ENCODE results near the gene RASAL2. TPM values are rescaled to one million over a fixed set of nuclear protein-coding genes. Genes with fewer than 3 reads are reported as not detected.

The RASAL2 gene
- total and polyA plus RNA-seq, 2 donors (not counting 1 experiment from before 2014, with no cell fraction given), result 0.12 TPM; not detected in 1

DNA sequence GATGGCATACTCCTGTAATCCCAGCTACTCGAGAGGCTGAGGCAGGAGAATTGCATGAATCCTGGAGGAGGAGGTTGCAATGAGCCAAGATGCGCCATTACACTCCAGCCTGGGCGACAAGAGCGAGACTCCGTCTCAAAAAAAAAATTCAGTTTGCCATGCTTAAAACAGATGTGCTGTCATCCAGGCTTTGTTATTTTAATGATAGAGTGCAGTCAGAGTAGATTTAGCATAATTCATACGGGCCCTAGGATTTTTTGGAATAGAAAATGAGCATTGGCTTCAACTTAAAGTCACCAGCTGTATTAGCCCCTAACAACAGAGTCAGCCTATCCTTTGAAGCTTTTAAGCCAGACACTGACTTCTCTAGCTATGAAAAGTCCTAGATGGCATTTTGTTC is 124.6 kb downstream of the RASAL2 start:
- H3K79me2 ChIP-seq (ENCODE audit: control insufficient read depth, insufficient read depth, low read length), result no peaks in the 10 kb centered on the region
- intact Hi-C loops (cut with micrococcal nuclease), result no loop called here
- 94% methylated on average over 5 of the region's 6 CpGs for WGBS (ENCODE audit: insufficient coverage)

DNA sequence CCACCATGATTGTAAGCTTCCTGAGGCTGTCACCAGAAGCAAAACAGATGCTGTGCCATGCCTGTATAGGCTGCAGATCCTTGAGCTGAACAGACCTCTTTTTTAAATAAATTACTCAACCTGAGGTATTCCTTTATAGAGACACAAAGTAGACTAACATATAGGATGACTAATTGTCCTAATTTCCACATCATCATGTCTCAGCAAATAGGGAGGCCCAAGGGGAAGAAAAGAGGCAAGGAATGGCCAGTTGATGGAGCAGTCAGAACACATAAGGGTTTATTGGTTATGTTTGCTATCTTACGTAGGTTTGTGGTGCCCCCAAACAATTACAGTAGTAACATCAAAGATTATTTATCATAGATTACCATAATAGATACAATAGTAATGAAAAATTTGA is 126.2 kb downstream of the RASAL2 start:
- no peak for DNase-seq
- peaks cover 5% of the 10 kb centered on the region for H3K27me3 Mint-ChIP-seq
- no peaks in the 10 kb centered on the region for H3K79me2 ChIP-seq (ENCODE audit: control insufficient read depth, insufficient read depth, low read length)
- H2AFZ ChIP-seq (ENCODE audit: insufficient read depth, low read depth, low read length, poor library complexity, severe bottlenecking), result no peak overlapping the region
- intact Hi-C loops (cut with micrococcal nuclease), result no loop called here
- H3K9me3 Mint-ChIP-seq (ENCODE audit: insufficient read depth), result no peaks in the 10 kb centered on the region
- H3K4me2 ChIP-seq (replicated peaks; ENCODE audit: low read depth, low read length, poor library complexity, severe bottlenecking), result no peak overlapping the region
- no peaks in the 10 kb centered on the region for H3K9me3 ChIP-seq (ENCODE audit: control extremely low read depth in 1 of 3, control insufficient read depth in 2 of 3, insufficient read depth in 1 of 3, low read length in 2 of 3)
- H3K36me3 ChIP-seq (replicated peaks in 1 of 2; ENCODE audit: control extremely low read depth in 1 of 2, control insufficient read depth in 1 of 2, extremely low read depth in 1 of 2, insufficient read depth in 2 of 2, low read length in 1 of 2), result no peaks in the 10 kb centered on the region
- H4K20me1 ChIP-seq (ENCODE audit: control insufficient read depth, insufficient read depth, low read length, poor library complexity, severe bottlenecking), result no peaks in the 10 kb centered on the region
- no peaks in the 10 kb centered on the region for H3K4me1 ChIP-seq (ENCODE audit: control insufficient read depth in 2 of 2, insufficient read depth in 2 of 2, low read length in 2 of 2)
- H3K4me1 Mint-ChIP-seq, result no peaks in the 10 kb centered on the region
- TF ChIP-seq EZH2 (IDR thresholded peaks at IDR 0.05; ENCODE audit: borderline replicate concordance, insufficient read depth, low read depth, low read length, poor library complexity, severe bottlenecking), result no peak
- TF ChIP-seq, protein P1, sequence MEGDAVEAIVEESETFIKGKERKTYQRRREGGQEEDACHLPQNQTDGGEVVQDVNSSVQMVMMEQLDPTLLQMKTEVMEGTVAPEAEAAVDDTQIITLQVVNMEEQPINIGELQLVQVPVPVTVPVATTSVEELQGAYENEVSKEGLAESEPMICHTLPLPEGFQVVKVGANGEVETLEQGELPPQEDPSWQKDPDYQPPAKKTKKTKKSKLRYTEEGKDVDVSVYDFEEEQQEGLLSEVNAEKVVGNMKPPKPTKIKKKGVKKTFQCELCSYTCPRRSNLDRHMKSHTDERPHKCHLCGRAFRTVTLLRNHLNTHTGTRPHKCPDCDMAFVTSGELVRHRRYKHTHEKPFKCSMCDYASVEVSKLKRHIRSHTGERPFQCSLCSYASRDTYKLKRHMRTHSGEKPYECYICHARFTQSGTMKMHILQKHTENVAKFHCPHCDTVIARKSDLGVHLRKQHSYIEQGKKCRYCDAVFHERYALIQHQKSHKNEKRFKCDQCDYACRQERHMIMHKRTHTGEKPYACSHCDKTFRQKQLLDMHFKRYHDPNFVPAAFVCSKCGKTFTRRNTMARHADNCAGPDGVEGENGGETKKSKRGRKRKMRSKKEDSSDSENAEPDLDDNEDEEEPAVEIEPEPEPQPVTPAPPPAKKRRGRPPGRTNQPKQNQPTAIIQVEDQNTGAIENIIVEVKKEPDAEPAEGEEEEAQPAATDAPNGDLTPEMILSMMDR (IDR thresholded peaks at IDR 0.05), result no peak
- CTCF ChIA-PET, result no interaction called here
- no peak overlapping the region for H3K27ac Mint-ChIP-seq
- no peaks in the 10 kb centered on the region for H3K27me3 ChIP-seq (replicated peaks in 1 of 4; ENCODE audit: control extremely low read depth in 1 of 4, control insufficient read depth in 3 of 4, insufficient read depth in 4 of 4, low read length in 3 of 4)
- ATAC-seq (ENCODE audit: low read depth), result no peak
- no peak overlapping the region for H3K4me3 ChIP-seq (ENCODE audit: control extremely low read depth in 1 of 5, extremely low read depth in 1 of 5, insufficient read depth in 1 of 5, low read depth in 2 of 5, low read length in 4 of 5)
- POLR2A ChIA-PET, result no interaction called here
- H3K9ac ChIP-seq (ENCODE audit: low read length), result no peak overlapping the region
- no peak overlapping the region for H3K4me3 Mint-ChIP-seq
- no peak overlapping the region for H3K27ac ChIP-seq (ENCODE audit: low read length in 2 of 2)
- no CpG with 5 or more reads among the region's 1 CpG for WGBS (ENCODE audit: insufficient coverage)

More for the DNA sequence above, 124.6 kb downstream of the RASAL2 start:
- no peak overlapping the region for H3K27ac ChIP-seq (ENCODE audit: low read length in 2 of 2)
- H3K9me3 ChIP-seq (ENCODE audit: control extremely low read depth in 1 of 3, control insufficient read depth in 2 of 3, insufficient read depth in 1 of 3, low read length in 2 of 3), result no peaks in the 10 kb centered on the region
- Mint-ChIP-seq H3K9me3 (ENCODE audit: insufficient read depth) (no peaks in the 10 kb centered on the region), H3K4me3 (no peak overlapping the region), H3K27me3 (peaks cover 1% of the 10 kb centered on the region), H3K27ac (no peak overlapping the region), H3K4me1 (no peaks in the 10 kb centered on the region)
- no peak overlapping the region for H3K9ac ChIP-seq (ENCODE audit: low read length)
- no peak for ATAC-seq (ENCODE audit: low read depth)
- H2AFZ ChIP-seq (ENCODE audit: insufficient read depth, low read depth, low read length, poor library complexity, severe bottlenecking), result no peak overlapping the region
- no peak for DNase-seq
- TF ChIP-seq, protein P1 (IDR thresholded peaks at IDR 0.05), result no peak
- TF ChIP-seq EZH2 (IDR thresholded peaks at IDR 0.05; ENCODE audit: borderline replicate concordance, insufficient read depth, low read depth, low read length, poor library complexity, severe bottlenecking), result no peak
- H3K27me3 ChIP-seq (replicated peaks in 1 of 4; ENCODE audit: control extremely low read depth in 1 of 4, control insufficient read depth in 3 of 4, insufficient read depth in 4 of 4, low read length in 3 of 4), result no peaks in the 10 kb centered on the region
- H4K20me1 ChIP-seq (ENCODE audit: control insufficient read depth, insufficient read depth, low read length, poor library complexity, severe bottlenecking), result no peaks in the 10 kb centered on the region
- CTCF ChIA-PET, result no interaction called here
- POLR2A ChIA-PET, result no interaction called here
- H3K4me1 ChIP-seq (ENCODE audit: control insufficient read depth in 2 of 2, insufficient read depth in 2 of 2, low read length in 2 of 2), result no peaks in the 10 kb centered on the region
- no peaks in the 10 kb centered on the region for H3K36me3 ChIP-seq (replicated peaks in 1 of 2; ENCODE audit: control extremely low read depth in 1 of 2, control insufficient read depth in 1 of 2, extremely low read depth in 1 of 2, insufficient read depth in 2 of 2, low read length in 1 of 2)
- no peak overlapping the region for H3K4me3 ChIP-seq (ENCODE audit: control extremely low read depth in 1 of 5, extremely low read depth in 1 of 5, insufficient read depth in 1 of 5, low read depth in 2 of 5, low read length in 4 of 5)
- no peak overlapping the region for H3K4me2 ChIP-seq (replicated peaks; ENCODE audit: low read depth, low read length, poor library complexity, severe bottlenecking)
